Fibroblast of skin of right quadriceps (primary cell): ENCODE data around the gene GFPT2.

Experiments used
- DNase-seq: peaks from one replicate; pipeline ENCODE4 v3.0.0-alpha.2; 2013

GFPT2 gene

DNA sequence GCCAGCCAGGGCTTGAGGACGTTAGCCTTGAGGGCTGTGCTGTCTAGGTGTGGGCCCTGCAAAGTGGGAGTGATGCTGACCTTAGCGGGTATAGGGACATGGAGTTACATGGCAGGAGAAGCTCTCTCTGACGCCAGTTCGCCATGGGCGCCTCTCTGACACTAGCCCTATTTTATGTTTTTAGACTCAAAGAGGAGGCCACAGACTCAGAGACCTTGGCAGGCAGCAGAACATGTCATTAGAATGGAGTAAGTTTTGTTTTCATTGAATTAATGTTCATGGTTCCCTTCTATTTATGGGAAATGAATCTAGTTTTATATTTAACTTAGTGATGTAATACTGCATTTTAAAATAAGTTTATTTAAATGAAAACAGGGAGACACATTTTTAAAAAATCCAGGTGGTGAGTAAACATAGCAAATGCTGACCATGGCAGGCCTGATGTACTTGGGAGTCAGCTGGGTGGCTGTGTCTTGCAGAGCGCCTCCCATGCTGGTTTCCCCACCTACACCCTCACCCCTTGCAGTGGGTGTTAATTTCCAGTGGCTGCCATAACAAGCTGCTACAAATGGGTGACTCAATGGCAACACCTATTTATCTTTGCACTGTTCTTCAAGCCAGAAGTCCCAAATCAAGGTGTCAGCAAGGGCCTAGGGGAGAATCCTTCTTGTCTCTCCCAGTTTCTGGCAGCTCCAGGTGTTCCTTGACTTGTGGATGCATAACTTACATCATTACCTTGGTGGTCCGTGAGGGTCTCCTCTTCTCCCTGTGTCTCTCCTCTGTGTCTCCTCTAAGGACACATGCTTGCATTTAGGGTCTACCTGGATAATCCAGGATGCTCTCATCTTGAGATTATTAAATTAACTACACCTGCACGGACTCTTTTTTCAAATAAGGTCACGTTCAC is 25.6 kb upstream of the GFPT2 start:
- DNase-seq = no peak

DNA sequence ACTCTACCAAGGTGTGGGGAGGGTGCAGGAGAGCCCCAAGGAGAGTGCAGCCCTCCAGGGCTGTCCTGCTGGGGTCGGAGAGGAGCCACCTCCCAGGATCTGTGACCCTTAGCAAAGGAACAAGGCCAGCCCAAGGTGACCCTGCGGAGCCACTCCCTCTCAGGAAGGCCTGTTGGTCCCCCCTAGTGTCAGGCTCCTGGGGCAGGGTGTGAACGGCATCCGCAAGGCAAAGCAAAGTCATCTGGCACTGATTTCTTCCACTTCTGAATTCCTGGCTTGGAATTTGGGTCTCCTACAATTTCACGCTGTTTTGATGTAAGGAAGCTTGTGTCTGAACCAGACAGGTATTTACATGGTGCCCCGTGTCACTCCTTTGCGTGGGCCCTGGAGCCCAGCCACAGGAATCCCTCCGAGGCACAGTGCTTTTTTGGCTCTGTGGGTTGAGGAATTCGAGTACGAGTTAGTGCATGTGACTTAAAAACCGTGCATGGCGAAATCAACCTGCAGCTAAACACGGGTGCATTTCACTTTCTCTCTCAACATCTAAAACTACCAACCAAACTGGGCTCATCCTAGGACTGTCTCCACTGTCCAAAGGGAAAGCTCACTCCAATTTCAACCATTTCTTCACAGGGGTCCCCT is 24.5 kb upstream of the GFPT2 start:
- DNase-seq = no peak

DNA sequence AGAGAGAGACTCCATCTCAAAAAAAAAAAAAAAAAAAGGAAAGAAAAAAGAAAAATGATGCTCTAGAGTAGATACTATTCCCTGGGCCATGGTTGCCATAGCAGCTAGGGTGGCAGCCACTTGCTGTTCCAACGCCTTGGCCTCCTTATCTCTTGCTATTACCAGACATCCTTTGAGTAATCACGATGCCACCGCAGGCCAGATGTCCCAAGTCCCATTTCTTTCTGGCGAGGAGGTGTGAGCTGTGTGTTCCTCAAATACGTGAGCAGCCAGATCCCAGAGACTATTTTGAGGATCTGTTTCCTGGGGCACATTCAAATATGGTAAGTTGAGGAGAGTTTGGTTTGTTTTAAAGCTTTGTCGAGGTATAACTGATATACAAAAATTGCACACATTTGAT is 23.4 kb upstream of the GFPT2 start:
- DNase-seq = no peak

DNA sequence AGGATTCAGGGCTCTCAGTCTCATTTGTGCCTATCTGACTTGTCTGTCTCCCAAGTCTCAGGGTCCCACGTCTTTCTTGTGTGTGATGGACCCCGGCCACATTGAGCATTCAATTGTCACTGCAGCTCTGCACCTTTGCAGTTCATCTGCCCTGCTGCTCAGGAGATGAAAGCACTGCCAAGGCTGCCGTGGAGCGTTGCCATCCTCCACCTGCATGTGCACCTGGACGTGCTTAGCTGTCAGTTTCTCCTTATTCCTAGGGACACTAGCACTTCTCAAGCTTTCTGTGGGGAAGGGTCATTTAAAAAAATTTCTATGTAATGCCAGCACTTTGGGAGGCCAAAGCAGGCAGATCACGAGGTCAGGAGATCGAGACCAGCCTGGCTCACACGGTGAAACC is 22.8 kb upstream of the GFPT2 start:
- no peak for DNase-seq

DNA sequence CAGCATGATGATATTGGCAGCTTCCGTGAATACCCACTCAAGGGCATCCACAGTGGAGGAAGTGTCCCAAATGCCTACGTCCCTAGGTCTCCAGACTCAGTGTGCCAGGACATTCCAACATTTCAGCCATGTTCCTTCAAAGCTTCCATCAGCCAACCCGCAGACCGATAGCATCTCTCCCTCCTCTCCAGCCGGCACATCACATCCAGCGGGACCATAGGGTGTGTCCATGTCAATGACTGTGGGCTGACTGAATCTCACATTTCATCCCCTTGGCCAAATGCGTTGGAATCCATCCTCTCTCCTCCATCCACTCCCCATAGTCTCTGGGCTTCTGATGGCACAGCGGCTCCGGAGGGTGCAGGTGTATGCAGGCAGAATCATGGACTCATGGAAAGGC is 22.2 kb upstream of the GFPT2 start:
- no peak for DNase-seq

DNA sequence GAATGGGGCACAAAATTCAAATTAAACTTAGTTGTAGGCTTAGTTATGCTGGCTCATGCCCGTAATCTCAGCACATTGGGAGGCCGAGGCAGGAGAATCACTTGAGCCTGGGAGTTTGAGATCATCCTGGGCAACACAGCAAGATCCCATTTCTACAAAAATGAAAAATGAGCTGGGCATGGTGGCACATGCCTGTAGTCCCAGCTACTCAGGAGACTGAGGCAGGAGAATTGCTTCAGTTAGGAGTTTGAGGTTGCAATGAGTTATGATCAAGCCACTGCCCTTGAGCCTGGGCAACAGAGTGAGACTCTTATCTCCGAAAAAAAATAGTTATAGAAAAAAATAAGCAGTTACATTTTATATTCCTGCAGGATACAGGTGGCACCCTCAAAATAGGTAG is 20.7 kb upstream of the GFPT2 start:
- no peak for DNase-seq

- no peak for DNase-seq
Measured at GRCh38 chr5:180373454-180373853, 20.3 kb upstream of the GFPT2 start.

GRCh38 chr5:180371949-180372348 is 18.8 kb upstream of the GFPT2 start:
- DNase-seq = no peak

GRCh38 chr5:180370861-180371641 is 17.9 kb upstream of the GFPT2 start:
- DNase-seq = no peak

DNA sequence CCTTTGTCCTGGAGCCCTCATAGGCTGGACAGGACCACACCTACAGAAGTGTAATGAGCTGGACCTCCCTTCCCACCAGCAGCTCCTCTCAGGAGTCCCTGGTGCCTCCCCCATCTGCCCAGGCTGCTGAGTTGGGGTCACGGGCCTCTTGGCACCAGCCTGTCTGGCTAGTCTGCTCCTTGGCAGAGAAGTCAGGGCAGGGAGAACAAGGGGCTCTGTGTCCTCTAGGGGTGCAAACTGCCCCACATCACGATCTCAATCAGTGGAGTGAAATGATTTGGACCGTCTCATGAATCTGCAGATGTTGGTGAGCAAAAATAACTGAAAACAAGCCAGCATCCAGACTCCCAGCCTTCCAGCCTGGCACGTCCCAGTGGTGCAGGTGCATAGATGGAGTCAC is 14.9 kb upstream of the GFPT2 start:
- DNase-seq = no peak

- DNase-seq = no peak
Measured at GRCh38 chr5:180367300-180367699, 14.2 kb upstream of the GFPT2 start.

DNA sequence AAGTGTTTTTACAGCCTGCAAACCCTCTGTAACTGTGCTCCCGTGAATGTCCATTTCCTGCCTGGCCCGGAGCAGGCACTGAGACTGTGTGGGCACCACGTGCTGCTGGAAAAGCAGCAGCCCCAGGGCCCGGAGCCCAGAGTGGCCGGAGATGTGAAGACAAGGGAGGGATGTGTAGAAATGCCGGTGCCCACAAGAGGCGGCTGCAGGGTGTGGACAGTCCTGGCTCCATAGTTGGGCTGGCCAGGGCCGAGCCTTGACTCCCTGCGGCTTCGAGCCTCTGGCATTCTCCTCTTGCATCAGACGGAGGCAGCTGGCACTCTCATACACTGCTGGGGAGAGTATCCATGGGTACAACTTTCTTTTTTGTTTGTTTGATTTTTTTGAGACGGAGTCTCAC is 13.2 kb upstream of the GFPT2 start:
- no peak for DNase-seq

GRCh38 chr5:180365829-180366228 is 12.7 kb upstream of the GFPT2 start:
- no peak for DNase-seq

DNA sequence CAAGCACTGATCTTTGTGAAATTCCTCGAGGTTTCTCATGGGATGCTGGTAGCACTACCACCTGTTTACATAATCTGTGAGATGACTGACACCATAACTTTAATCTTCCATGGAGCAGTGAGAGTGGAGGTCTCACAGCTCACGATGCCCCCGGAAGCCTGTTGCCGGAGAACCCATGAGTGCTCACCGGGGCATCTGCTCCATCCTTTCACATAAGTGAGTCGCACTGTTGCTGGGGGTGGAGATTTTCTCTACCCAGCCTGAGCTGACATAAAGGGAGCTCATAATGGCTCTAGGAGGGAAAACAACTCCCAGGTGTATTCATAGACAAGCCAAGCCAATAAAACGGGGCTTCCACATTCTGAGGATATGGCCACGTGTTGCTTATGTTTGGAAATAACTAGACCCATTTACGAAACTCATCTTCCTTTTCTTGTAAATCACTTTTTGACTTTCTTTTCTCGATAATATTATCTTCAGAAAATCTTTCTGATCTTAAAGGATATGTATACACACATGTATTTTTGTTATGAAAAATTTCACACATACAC is 11.2 kb upstream of the GFPT2 start:
- DNase-seq = no peak

DNA sequence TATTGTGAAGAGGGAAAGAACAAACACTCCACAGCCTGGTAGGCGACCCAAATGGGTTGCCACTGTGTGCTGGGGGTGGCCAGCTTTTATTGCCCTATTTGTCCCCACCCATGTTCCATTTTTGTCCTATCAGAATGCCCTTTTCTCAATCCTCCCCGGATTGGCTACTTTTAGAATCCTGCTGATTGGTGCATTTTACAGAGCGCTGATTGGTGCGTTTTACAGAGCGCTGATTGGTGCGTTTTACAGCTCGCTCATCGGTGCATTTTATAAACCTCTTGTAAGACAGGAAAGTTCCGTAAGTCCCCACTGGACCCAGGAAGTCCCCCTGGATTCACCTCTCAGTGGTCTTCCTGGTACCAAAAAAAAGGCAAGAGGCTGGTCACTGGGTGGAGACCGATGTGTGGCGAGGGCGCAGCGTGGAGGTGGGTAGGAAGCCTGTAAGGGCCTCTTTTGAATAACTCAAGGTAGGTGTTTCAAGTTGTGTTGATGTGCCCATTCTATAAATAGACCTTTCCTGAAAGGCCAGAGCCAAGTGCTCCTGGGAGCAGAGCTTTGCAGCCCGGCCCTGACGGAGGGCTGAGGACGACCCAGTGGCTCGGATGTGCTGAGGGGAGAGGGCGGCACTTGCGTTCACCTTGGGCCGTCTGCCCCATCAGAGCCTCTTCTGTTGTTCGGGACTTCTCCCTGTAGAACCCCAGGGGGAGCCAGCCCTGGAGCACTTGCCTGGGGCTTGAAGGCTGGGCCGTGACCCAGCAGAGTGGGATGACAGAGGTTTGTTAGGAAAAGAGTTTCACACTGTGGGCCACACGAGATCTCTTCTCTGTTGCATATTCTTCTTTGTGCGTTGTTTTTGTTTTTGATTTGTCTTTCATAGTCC is 7.2 kb upstream of the GFPT2 start:
- DNase-seq = no peak

GRCh38 chr5:180358694-180359093 is 5.6 kb upstream of the GFPT2 start:
- DNase-seq = no peak

GRCh38 chr5:180358179-180358578 is 5.0 kb upstream of the GFPT2 start:
- no peak for DNase-seq

DNA sequence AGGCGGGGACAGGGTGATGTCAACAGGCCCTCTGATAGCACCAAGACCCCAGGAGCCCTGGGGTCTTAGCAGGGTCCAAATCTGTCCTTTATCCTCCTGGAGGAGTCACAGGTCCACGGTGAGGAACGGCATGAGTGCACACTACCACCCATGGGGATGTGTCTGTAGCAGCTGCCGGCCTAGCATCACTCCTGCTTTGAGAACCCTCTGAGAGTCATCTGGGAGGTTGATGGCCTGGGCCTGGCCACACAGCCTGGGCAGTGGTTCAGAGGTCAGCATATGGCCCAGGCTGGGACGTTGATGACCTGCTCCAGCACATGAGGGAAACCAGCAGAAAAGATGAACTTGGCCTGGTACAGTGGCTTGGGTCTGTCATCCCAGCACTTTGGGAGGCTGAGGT is 1.8 kb upstream of the GFPT2 start:
- no peak for DNase-seq

DNA sequence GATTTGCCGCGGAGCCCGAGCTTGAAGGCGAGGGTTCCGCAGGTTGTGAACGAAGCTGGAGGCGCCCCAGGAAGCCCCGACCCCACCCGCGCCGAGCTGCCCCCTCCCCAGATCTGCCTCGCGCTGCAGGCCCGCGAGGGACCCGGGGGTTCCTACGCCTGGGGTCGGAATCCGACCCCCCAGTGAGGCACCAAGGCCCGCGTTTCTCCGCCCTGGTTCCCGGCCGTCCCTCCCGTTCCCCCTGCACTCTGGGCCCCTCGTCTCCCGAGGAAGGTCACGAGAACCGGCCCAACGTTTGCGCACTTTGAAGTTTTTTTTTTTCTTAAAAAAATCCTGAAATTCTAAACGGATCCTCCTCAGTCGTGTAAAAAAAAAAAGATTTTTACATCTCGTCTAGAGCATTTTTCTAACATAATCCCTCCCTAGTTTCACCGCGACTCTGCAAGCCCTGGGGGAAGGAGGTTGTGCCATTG is 880 bp upstream of the GFPT2 start:
- no peak for DNase-seq

DNA sequence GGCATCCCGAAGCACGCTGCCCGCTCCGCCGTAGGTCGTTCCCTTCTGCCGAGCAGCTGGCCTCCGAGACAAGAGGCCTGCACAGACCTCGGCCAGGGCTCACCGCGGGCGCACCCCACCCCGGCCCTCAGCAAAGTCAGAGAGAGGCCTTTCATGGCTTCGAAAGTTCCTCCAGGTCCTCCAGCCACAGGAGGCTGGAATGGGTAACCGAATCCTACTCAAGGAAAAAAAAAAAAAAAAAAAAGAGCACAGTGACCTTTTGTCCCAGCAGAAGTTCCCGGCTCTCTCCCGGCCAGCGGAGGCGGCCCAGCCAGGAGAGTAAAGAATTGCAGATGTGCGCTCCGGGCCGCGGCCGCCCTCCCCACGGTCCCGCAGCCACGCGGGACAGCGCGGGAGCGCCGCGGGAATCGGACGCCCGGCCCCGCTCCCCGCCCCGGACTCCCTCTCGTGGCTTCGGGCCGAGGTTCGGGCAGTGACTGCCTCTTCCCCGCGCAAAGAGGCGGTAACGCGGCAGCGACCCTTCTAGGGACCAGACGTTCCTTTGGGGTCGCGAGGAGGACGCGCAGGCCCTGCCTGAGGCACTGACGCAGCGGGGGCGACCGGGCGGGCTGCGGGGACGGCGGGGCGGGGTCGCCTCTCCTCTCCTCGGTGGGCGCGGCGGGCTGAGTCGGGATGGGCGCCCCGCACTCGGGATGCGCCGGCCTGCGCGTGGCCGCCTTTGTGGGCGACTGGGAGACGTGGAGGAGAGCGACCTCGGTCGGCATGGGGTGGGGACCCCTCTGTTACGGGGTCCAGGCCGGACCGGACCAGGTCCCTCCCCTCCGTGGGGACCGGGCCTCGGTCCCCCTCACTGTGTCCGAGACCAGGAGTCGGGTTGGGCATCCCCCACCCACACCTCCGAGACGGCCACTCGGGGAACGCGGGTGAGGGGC is 754 bp downstream of the GFPT2 start:
- peak; percentile 14 for DNase-seq
